A673 (cell line): ENCODE measurements around the gene GATAD2B. TPM values are rescaled to one million over a fixed set of nuclear protein-coding genes. Genes with fewer than 3 reads are reported as not detected.

Source experiments
- BruUV-seq: library from RNA; stranded (reverse); fragments of 400-500 nt; replicated peaks from 2 replicates; lab custom pipeline; 2021; lab: Mats Ljungman, UMichigan
- CTCF ChIA-PET: fragments of 300-600 bp; sonication (Branson Sonifier 250); formaldehyde crosslinking; loops from one replicate; lab custom pipeline; 2022; ENCODE audit warnings: antibody characterized with exemption; lab: Charles Lee
- POLR2A ChIA-PET: fragments of 300-600 bp; sonication (Branson Sonifier 250); formaldehyde crosslinking; loops from one replicate; lab custom pipeline; 2022; ENCODE audit warnings: antibody characterized with exemption; ENCODE audit not compliant: low non-redundant PET; lab: Charles Lee
- DNase-seq: peaks from one replicate; pipeline ENCODE4 v3.0.0-alpha.2; 2015; ENCODE audit warnings: low spot score
- H3K27ac ChIP-seq: fragments of 200-600 bp; sonication (generic); 2 replicates; pipeline ENCODE4 v1.5.1; 2016; ENCODE audit warnings: mixed run types, low read depth, mild to moderate bottlenecking, mixed read lengths, antibody characterized with exemption, low read length; ENCODE audit not compliant: poor library complexity, severe bottlenecking
- H3K27me3 ChIP-seq: fragments of 200-600 bp; sonication (generic); replicated peaks from 2 replicates; pipeline ENCODE4 v1.6.1; 2017; ENCODE audit warnings: mixed run types, low read depth, mild to moderate bottlenecking, mixed read lengths, antibody characterized with exemption, low read length; ENCODE audit not compliant: insufficient read depth, poor library complexity
- H3K36me3 ChIP-seq: fragments of 200-600 bp; sonication (generic); 2 replicates; pipeline ENCODE4 v1.6.1; 2016; ENCODE audit warnings: mixed run types, mild to moderate bottlenecking, mixed read lengths, antibody characterized with exemption, low read length; ENCODE audit not compliant: insufficient read depth, poor library complexity, severe bottlenecking
- H3K4me1 ChIP-seq: fragments of 200-600 bp; sonication (generic); 2 replicates; pipeline ENCODE4 v1.6.1; 2017; ENCODE audit warnings: mixed run types, mild to moderate bottlenecking, mixed read lengths, antibody characterized with exemption, low read length; ENCODE audit not compliant: insufficient read depth, poor library complexity, severe bottlenecking
- H3K4me3 ChIP-seq: fragments of 200-600 bp; sonication (generic); 2 replicates; pipeline ENCODE4 v1.5.1; 2016; ENCODE audit warnings: low read depth, mixed run types, mild to moderate bottlenecking, mixed read lengths, low read length; ENCODE audit not compliant: poor library complexity, severe bottlenecking
- H3K9me3 ChIP-seq: fragments of 200-600 bp; sonication (generic); 2 replicates; pipeline ENCODE4 v1.6.1; 2016; ENCODE audit warnings: mixed run types, low read depth, mild to moderate bottlenecking, mixed read lengths, antibody characterized with exemption, low read length; ENCODE audit not compliant: poor library complexity, severe bottlenecking
- EZH2 ChIP-seq: fragments of 200-600 bp; sonication (generic); IDR thresholded peaks from 2 replicates; pipeline ENCODE4 v1.6.1; 2017; ENCODE audit warnings: borderline replicate concordance, low read depth, mild to moderate bottlenecking, mixed read lengths, antibody characterized with exemption, low read length; ENCODE audit not compliant: poor library complexity, severe bottlenecking
- intact Hi-C: fragments of 100-400 bp; cut with micrococcal nuclease; formaldehyde crosslinking; loops from one replicate; pipeline ENCODE4 v1.10.0; 2022; ENCODE audit not compliant: unreplicated experiment
- total RNA-seq: library from RNA; stranded (reverse); gene quantifications from 2 replicates; pipeline ENCODE4 v1.2.3, GENCODE V29; 2021
- TF ChIP-seq, protein P1 (sequence below): fragments of 300-800, 200-600 bp; sonication (generic); conservative IDR thresholded peaks from 2 replicates; pipeline ENCODE4 v1.5.1; 2017; ENCODE audit warnings: low read depth, mild to moderate bottlenecking, antibody characterized with exemption, low read length, moderate library complexity, mixed read lengths

The GATAD2B gene
- total RNA-seq, 1 experiment from 2014 or later, result 58.8 TPM

- H3K27me3 ChIP-seq, result no peaks in the 10 kb centered on the region
- no TSS peak for BruUV-seq
- intact Hi-C loops, result loop anchor here (2.0 kb wide), 1 partner anchor 150 kb away; no protein-coding TSS in a partner anchor
- CTCF ChIA-PET, result interaction anchor here (0.6 to 1.6 kb wide), 10 partner anchors 10 to 1238 kb away, joined by 3 to 14 read pairs (median 4); partner anchors contain the start of genes RAB13 and SLC39A1
- peak within 1 kb of the TSS; percentile 98 for H3K4me3 ChIP-seq
- H3K27ac ChIP-seq, result peak within 1 kb of the TSS; percentile 94
- no peak for TF ChIP-seq EZH2
- TF ChIP-seq, protein P1, sequence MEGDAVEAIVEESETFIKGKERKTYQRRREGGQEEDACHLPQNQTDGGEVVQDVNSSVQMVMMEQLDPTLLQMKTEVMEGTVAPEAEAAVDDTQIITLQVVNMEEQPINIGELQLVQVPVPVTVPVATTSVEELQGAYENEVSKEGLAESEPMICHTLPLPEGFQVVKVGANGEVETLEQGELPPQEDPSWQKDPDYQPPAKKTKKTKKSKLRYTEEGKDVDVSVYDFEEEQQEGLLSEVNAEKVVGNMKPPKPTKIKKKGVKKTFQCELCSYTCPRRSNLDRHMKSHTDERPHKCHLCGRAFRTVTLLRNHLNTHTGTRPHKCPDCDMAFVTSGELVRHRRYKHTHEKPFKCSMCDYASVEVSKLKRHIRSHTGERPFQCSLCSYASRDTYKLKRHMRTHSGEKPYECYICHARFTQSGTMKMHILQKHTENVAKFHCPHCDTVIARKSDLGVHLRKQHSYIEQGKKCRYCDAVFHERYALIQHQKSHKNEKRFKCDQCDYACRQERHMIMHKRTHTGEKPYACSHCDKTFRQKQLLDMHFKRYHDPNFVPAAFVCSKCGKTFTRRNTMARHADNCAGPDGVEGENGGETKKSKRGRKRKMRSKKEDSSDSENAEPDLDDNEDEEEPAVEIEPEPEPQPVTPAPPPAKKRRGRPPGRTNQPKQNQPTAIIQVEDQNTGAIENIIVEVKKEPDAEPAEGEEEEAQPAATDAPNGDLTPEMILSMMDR, result peak; percentile 91
- H3K9me3 ChIP-seq, result no peaks in the 10 kb centered on the region
- POLR2A ChIA-PET, result interaction anchor here (0.6 to 0.7 kb wide), 3 partner anchors 19 to 44 kb away, joined by 3 to 16 read pairs (median 7); no protein-coding TSS in a partner anchor
- peak; percentile 82 for DNase-seq
- H3K4me1 ChIP-seq, result peaks cover 6% of the 10 kb centered on the region
- H3K36me3 ChIP-seq, result peaks cover 32% of the 10 kb centered on the region
These were observed 24.0 kb upstream of the GATAD2B start, which contains the start of gene DENND4B for GRCh38 chr1:153946622-153947241. Gene DENND4B, minus strand, starts transcription at chr1:153946718. Its CDS starts 2,344 bp downstream, at chr1:153944374.

DNA sequence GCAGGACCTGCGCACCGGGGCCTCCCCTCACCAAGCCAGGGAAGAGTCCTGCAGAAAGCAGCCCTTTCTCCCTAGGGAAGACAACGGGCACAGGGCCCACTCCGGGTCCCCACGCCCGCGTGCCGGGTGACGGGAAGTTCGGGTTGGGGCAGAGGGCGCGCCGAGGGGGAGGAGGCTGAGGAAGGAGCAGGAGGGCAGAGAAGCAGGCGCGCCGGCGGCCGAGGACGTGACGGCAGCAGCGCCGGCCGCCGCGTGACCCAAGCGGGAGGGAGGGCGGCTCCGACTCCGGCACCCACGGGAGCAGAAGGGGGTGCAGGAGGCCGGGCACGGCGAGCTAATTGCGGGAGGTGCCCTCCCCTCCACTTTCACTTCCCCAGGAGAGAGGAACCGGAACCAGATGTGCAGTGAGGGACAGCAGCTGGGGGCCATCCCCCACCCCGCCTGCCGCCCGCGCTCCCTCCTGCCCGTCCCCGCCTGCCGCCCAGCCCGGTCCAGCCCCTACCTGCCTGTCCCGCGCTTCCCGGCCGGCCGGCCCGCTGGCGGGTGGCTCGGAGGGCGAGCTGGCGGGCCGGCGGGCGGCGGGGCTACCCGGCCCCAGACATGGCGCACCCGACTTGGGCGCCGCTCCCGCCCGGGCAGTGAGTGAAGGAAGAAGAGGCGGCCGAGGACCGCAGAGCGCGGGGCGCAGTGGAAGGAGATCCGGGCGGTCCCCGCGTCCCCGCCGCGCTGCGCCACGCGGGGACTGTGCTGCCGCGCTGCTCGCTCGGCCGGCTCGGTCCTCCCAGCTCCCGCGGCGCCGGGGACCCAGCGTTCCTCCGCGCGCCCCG is 23.2 kb upstream of the GATAD2B start:
- intact Hi-C loops, result loop anchor here (2.0 kb wide), 1 partner anchor 149 kb away; no protein-coding TSS in a partner anchor
- ChIA-PET POLR2A (interaction anchor here (0.6 to 0.7 kb wide), 3 partner anchors 18 to 44 kb away, joined by 3 to 16 read pairs (median 7); no protein-coding TSS in a partner anchor), CTCF (interaction anchor here (0.6 to 1.6 kb wide), 8 partner anchors 10 to 1239 kb away, joined by 3 to 14 read pairs (median 5); partner anchors contain the start of genes RAB13 and SLC39A1)
- H3K4me3 ChIP-seq, result peak overlapping the region; percentile 98
- H3K27ac ChIP-seq, result peak overlapping the region; percentile 94
- BruUV-seq, result no TSS peak
- H3K9me3 ChIP-seq, result no peaks in the 10 kb centered on the region
- peaks cover 28% of the 10 kb centered on the region for H3K36me3 ChIP-seq
- H3K27me3 ChIP-seq, result no peaks in the 10 kb centered on the region
- peak; percentile 52 for DNase-seq
- TF ChIP-seq, protein P1, result no peak
- TF ChIP-seq EZH2, result no peak
- peaks cover 6% of the 10 kb centered on the region for H3K4me1 ChIP-seq

DNA sequence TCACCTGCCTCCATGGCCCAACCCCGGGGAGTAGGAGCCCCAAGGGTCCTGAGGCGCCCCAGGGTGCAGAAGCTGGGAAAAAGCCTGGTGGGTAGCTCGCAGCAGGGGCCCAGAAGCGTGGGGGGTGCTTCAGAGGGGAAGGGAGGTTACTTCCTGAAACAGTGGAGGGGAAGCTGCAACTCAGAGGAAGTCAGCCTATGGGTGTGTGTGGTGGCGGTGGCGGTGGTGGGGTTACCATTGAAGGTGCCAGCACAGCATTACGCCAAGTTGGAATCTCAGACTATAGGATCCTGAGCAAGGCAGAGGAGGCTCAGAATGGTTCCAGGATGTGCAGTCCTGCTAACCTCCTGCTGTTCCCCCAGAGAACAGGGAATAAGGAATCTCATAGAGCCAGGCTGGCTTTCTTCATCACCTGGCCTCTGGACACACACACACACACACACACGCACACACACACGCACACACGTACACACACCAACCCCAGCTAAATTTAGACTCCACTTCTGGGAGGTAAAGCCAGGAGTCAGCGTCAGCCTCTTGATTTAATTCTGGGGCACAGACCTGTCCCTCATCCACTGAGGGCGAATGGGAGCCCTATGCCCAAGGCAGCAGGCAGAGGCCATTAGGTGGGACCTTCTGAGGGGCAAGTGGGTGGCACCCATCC is 22.5 kb upstream of the GATAD2B start:
- Histone ChIP-seq H3K27ac (peak overlapping the region; percentile 94), H3K9me3 (no peaks in the 10 kb centered on the region), H3K4me3 (peak overlapping the region; percentile 98), H3K27me3 (no peaks in the 10 kb centered on the region), H3K4me1 (peaks cover 6% of the 10 kb centered on the region), H3K36me3 (peaks cover 24% of the 10 kb centered on the region)
- BruUV-seq, result no TSS peak
- intact Hi-C loops, result no loop called here
- ChIA-PET CTCF (interaction anchor here (0.5 kb wide), 1 partner anchor 334 kb away, joined by 4 read pairs; no protein-coding TSS in a partner anchor), POLR2A (no interaction called here)
- TF ChIP-seq, protein P1, result no peak
- TF ChIP-seq EZH2, result no peak
- peak; percentile 41 for DNase-seq
